GM12801 (cell line): Measurements from ENCODE around the gene TLR9.

ENCODE experiments used
- CTCF ChIP-seq: IDR thresholded peaks from one replicate; pipeline ENCODE4 v1.5.1; 2011; ENCODE audit warnings: control low read depth; ENCODE audit not compliant: insufficient read length; ENCODE audit errors: extremely low read depth

TLR9 gene

GRCh38 chr3:52238193-52238760 lies 12.8 kb upstream of the TLR9 start:
- no peak for TF ChIP-seq CTCF

- TF ChIP-seq CTCF = no peak
These were observed 12.3 kb upstream of the TLR9 start for GRCh38 chr3:52237657-52238172.

DNA sequence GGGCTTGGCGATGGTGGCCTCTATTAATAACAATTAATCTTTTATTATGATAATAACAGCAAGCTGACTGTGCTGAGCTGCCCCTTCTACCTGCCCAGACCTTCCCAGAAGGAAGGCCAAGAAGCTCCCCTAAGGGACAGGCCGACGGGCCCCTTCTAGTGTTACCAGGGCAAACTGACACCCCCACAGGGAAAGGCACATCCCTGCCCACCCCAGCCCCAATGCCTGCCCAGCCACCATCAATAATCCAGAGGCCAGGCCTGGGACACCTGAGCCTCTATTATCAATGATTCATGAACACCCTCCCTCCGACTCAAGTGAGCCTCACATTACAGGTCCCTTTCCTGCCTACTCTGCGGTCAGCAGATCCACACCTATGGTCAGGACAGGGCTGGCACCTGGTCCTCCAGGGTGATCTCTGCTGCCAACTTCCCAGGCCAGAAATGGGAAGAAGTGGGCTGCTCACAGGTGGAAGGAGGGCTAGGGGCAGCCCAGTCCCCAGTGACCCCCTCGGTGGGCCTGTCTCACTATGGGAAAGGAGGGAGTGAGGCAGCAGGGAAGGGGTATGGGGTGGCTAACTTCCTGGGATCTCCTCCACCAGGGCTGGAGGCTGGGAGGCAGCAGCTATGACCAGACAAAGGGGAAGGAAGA lies 11.7 kb upstream of the TLR9 start:
- no peak for TF ChIP-seq CTCF

GRCh38 chr3:52236424-52236886 lies 11.0 kb upstream of the TLR9 start:
- TF ChIP-seq CTCF = no peak

GRCh38 chr3:52234516-52235447 lies 9.3 kb upstream of the TLR9 start:
- TF ChIP-seq CTCF = no peak

DNA sequence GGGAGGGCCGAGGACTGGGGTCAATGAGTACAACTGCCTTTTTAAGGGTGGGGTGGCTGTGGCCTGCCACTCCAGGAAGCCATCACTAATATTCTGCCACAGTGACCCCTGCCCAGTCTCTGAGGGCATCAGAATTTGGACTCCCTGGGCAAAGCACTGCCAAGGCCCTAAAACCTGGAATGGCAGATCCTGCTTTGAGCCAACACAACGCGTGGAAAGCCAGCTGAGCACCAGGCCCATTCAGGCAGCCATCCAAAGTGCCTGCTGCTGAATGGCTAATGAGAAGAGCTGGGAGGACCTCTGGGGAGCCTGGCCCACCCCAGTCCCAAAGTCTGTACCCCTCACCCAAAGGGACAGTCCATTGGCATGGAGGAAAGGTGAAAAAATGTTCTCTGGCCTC lies 8.5 kb upstream of the TLR9 start:
- TF ChIP-seq CTCF = no peak

GRCh38 chr3:52233108-52233591 lies 7.7 kb upstream of the TLR9 start:
- TF ChIP-seq CTCF = no peak
